GF-D8 (cell line): ENCODE measurements around the gene DUSP8.

ENCODE experiments used
- DNase-seq: peaks from one replicate; lab custom pipeline; 2025; lab: John Stamatoyannopoulos, UW

DUSP8 gene

GRCh38 chr11:1565173-1565903 is 6.7 kb downstream of the DUSP8 start:
- DNase-seq, result no peak

DNA sequence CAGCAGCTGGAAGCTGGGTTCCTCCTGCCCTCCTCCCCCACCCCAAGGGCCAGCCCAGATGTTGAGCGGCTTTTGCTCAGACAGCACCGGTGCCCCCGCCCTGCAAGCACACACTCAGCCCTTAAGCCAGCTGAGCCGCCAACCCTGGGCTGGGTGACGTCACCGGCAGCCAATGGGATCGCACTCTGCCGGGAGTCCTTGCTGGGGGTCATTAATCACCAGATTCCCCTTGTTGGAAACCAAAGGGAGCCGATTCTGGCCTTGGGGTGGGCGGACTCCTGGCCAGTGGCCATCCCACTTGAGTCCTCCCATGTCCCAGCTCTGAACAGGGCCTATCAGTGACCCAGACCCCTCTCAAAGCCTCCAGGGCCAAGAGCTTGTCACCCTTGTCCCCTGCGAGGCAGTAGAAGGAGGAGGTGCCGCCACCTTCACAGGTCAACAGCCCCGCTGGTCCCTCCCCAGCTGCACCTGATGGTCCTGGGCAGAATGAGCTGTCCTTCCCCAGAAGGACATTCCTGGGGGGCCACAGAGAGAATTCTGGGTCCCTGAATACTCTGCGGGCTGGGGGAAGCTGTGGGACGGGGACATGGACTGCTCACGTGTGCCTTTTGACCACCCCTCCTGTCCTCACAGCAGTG is 7.4 kb downstream of the DUSP8 start:
- no peak for DNase-seq

DNA sequence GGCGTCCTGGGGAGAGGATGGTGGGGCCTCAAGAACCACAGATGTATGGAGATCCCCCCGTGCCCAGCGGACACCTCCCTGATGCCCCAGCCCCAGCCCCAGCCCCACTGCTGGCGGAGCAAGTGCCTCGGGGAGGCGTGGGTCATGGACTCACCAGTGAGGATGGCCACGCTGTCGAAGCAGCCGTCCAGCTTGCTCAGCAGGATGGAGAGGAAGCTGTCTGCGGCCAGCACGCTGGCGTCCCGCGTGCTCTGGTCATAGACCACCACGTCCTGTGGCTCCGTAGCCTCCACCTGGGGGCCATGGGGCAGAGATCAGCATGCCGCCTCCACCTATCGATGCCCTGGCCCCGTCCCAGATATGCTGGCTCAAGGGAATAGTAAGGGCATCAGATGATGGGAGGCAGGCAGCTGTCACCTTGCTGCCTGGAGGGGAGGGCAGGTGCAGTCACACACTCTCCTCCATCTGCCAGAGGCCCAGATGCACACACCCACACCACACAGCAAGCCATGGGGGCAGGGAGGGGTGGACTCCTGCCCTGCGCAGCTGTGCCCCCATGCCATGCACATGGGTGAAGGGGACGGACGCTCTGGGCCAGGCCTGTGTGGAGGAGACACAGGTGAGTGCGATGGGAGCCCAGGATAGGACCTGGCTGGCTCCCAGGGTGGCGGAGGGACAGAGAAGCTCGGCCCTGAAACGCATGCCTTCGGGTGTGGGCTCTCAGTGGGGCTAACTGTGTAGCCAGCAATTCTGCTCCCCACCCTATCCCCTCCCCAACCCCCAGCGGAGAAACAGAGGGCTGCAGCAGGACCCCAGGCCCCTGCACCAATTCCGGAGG is 8.2 kb downstream of the DUSP8 start:
- no peak for DNase-seq

- DNase-seq, result no peak
Measured at GRCh38 chr11:1563149-1563638, 8.9 kb downstream of the DUSP8 start.

DNA sequence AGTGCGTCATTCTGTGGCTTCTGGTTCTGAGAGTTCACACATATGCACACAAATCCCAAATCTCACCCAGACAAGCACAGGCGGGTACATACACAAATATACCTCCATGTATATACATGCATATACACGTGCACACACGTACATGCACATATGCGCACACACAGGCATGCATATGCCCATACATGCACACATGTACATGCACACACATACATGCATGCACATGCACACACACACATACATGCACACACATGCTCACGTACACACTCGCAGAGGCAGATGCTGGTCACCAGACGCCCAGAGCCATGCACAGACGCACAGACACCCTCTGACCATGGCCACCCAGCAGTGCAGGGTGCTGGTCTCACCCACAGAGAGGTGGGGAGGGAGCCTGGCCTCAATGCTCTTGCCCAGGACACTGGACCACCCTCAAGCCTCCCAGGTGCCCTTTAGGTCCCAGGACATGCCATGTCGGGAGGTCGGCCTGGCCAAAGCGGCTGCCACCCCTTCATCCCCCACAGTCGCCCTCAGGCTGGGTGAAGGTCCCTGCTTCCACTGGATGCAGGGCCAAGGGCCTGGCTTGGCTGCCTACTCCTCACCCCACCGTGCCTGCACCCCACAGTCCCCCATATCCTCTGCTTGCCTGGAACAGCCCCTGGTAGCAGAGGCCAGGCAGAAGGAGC is 9.5 kb downstream of the DUSP8 start:
- DNase-seq, result no peak

DNA sequence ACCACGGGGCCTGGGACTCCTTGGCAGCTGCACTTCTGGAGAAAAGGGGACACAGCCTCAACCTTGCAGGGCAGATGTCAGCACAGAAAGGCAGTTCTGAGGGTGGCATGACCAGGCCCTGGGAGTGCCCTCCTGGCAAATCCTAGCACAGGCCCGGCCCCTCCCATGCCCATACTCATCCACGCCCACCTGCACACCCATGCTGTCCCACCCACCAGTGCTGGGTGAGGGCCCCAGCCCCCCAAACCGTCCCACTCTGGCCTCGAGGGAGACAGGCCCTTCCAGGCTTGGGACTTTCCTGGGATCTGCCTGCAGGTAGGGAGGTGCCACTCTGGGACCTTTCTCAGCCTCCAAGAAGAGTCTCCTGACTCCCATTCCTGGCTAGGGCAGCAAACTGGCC is 10.1 kb downstream of the DUSP8 start:
- no peak for DNase-seq

DNA sequence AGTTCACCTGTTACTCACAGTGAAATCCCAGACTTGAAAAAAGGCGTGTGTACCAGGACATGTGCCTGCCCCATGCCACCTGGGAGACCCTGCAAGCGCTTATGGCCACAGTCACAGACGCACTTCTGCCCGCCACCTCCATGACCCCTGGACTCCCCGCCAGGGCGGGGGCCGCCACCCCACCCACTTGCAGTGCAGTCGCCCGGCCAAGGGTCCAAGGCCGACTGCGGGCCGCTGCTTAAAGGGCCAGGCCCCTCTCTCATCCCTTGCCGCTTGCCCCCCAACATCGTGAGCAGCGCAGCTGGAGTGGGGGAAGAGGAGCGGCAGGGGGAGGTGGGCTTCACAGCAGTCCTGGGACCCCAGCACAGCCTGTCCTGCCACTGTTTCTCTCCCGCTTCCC is 10.8 kb downstream of the DUSP8 start:
- DNase-seq, result no peak

GRCh38 chr11:1560649-1561251 is 11.3 kb downstream of the DUSP8 start:
- no peak for DNase-seq

- no peak for DNase-seq
Measured at GRCh38 chr11:1560002-1560648, 11.9 kb downstream of the DUSP8 start.

DNA sequence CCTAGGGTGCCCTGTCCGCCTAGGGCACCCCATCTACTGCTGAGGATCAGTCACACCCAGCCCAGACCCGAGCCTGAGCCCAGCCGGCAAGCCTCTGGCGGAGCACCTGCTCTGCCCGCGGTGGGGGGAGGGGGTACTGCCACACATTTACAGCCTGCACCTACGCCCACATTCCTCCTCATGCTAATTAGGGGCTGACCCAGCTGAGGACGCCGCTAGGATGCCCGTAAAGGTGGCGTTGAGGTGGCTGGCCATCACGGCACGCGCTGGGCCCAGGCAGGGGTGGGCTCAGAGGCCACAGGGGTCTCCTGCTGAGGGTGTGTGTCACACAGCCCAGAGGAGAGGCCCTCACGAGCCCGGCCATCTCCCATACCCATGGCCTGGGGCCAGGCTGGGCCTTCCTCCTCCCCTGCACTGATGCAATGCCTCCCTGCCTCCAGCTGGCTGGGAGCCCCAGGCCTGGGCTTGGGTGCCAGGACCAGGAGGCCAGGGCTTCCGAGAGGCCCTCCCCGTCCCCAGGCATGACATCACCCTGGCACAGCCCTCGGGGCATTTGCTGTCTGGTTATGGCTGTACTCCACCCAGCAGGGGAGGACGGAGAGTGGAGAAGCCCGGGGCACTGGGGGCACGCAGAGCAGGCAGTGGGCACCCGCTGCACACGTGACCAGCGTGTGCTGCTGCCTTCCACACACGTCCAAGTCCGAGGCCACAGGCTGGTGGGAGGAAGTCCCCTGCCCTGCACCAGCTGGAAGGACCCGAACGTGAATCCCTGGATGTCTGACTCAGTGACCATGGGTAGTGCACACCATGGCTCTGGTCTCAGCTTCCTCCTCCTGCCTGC is 12.7 kb downstream of the DUSP8 start:
- DNase-seq, result no peak

- no peak for DNase-seq
Measured at GRCh38 chr11:1558775-1559110, 13.3 kb downstream of the DUSP8 start.

- no peak for DNase-seq
Measured at GRCh38 chr11:1557904-1558774, 13.9 kb downstream of the DUSP8 start.

GRCh38 chr11:1557051-1557884 is 14.8 kb downstream of the DUSP8 start:
- no peak for DNase-seq

DNA sequence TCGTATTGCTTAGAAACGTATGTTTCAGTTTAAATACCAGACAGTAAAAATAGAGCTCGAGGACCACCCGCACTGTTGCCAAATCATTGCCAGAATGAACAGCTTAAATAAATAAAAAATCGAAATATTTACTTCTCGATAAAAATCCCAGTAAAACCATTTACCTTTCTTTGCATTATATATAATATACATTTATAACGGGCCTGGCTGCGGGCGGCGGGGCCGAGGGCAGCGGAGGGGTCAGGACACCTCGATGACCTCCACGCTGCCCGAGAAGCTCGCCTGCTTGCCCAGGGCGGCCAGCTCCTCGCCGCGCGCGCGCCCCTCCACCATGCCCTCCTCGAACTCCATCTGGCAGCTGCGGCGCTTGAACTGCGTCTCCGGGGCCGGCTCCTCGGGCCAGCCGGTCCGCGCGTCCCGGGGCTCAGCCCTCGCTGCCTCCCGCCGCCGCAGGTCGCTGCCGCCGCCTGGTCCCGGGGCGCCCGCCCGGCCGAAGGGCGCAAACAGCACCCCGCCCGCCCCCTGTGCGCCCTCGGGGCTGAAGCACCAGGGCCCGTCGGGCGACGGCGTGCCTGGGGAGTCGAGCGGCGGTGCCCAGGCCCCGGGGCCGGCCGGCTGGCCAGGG is 15.7 kb downstream of the DUSP8 start:
- DNase-seq, result no peak

DNA sequence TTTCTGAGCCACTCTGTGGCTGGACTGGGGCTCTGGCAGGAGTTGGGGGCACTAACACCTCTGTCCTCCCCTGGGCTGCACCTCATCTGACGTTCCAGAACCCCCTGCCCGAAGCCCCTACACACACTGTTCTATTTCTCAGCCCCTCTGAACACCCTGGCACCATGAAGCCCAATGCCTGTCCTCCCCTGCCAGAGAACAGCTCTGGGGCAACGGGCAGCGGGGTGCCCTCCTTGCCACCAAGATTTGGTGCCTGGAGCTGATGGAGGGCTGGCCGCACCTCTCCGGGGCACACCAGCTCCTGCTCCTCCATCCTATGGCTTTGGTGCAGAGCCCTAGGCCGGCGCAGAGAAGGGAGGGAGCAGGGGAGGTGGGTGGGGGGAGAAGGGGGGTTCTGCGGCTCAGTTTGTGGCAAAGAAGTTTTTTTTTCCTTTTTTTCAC is 16.3 kb downstream of the DUSP8 start:
- no peak for DNase-seq

DNA sequence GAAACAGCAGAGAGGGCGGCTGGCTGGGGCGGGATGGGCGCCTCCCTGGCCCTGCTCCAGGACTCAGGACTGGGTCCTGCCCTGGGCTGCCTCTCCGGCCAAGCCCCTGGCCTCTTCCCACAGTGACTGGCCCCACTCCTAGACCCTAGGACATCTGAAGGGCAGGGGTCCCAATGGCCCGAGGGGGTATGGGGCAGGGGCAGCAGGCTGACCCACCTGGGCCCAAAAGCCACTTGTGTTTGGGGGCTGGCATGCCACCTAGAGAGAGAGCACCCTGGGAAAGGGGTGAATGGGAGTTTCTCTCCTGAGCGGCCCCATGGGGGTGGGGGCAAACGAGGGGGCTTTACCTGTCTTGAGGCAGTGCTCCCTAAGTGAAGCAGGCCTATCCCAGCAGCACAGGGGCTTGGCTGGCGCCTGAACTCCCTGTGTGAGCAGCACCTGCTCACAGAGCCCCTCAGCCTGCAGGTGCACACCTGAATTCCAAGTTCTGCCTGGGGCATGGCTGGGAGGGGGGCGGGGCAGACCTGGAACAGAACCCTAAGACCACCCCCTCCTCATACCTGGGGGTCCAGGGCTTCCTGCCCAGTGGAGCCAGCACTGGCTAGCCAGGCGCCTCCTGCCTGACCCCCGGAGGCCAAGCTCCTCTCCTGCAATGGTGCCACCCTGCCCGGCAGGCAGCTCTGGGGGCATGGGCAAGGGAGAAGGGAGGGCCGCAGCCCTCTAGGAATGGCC is 16.9 kb downstream of the DUSP8 start:
- DNase-seq, result no peak
